ENCODE data around the gene AGBL4. TPM values are rescaled to one million over a fixed set of nuclear protein-coding genes. Genes with fewer than 3 reads are reported as not detected.
"Not testable (repeated sequence)": the region's sequence is repeated elsewhere in the genome, so short reads cannot be mapped to it uniquely, and the experiment has no call there.

AGBL4 gene
- total RNA-seq, 1 donor, result 0.10 TPM

- Histone ChIP-seq H3K4me1 (ENCODE audit: insufficient read depth, low read length) (no peaks in the 10 kb centered on the region), H3K4me3 (ENCODE audit: low read length) (no peak overlapping the region), H3K27me3 (ENCODE audit: insufficient read depth, low read length) (no peaks in the 10 kb centered on the region), H3K9me3 (ENCODE audit: low read depth, low read length) (no peaks in the 10 kb centered on the region)
These were observed 973.7 kb downstream of the AGBL4 start for GRCh38 chr1:49050041-49050440.

- Histone ChIP-seq H3K9me3 (ENCODE audit: low read depth, low read length) (no peaks in the 10 kb centered on the region), H3K4me3 (ENCODE audit: low read length) (no peak overlapping the region), H3K4me1 (ENCODE audit: insufficient read depth, low read length) (no peaks in the 10 kb centered on the region), H3K27me3 (ENCODE audit: insufficient read depth, low read length) (no peaks in the 10 kb centered on the region)
These were observed 975.6 kb downstream of the AGBL4 start for GRCh38 chr1:49048188-49048587.

- no peaks in the 10 kb centered on the region for H3K4me1 ChIP-seq (ENCODE audit: insufficient read depth, low read length)
- no peaks in the 10 kb centered on the region for H3K9me3 ChIP-seq (ENCODE audit: low read depth, low read length)
- H3K4me3 ChIP-seq (ENCODE audit: low read length), result no peak overlapping the region
- H3K27me3 ChIP-seq (ENCODE audit: insufficient read depth, low read length), result no peaks in the 10 kb centered on the region
These were observed 977.4 kb downstream of the AGBL4 start for GRCh38 chr1:49046305-49046704.

GRCh38 chr1:49045371-49045770, 978.4 kb downstream of the AGBL4 start:
- Histone ChIP-seq H3K27me3 (ENCODE audit: insufficient read depth, low read length) (no peaks in the 10 kb centered on the region), H3K4me3 (ENCODE audit: low read length) (no peak overlapping the region), H3K4me1 (ENCODE audit: insufficient read depth, low read length) (no peaks in the 10 kb centered on the region), H3K9me3 (ENCODE audit: low read depth, low read length) (no peaks in the 10 kb centered on the region)

GRCh38 chr1:49036700-49037099, 987.1 kb downstream of the AGBL4 start:
- H3K27me3 ChIP-seq (ENCODE audit: insufficient read depth, low read length), result no peaks in the 10 kb centered on the region
- H3K4me1 ChIP-seq (ENCODE audit: insufficient read depth, low read length), result no peaks in the 10 kb centered on the region
- no peak overlapping the region for H3K4me3 ChIP-seq (ENCODE audit: low read length)
- H3K9me3 ChIP-seq (ENCODE audit: low read depth, low read length), result no peaks in the 10 kb centered on the region

GRCh38 chr1:49028396-49028795, 995.4 kb downstream of the AGBL4 start:
- Histone ChIP-seq H3K4me1 (ENCODE audit: insufficient read depth, low read length) (no peaks in the 10 kb centered on the region), H3K4me3 (ENCODE audit: low read length) (no peak overlapping the region), H3K9me3 (ENCODE audit: low read depth, low read length) (peaks cover 9% of the 10 kb centered on the region), H3K27me3 (ENCODE audit: insufficient read depth, low read length) (no peaks in the 10 kb centered on the region)

GRCh38 chr1:49026230-49026811, 997.4 kb downstream of the AGBL4 start:
- Histone ChIP-seq H3K4me1 (ENCODE audit: insufficient read depth, low read length) (no peaks in the 10 kb centered on the region), H3K27me3 (ENCODE audit: insufficient read depth, low read length) (no peaks in the 10 kb centered on the region), H3K9me3 (ENCODE audit: low read depth, low read length) (peaks cover 9% of the 10 kb centered on the region), H3K4me3 (ENCODE audit: low read length) (no peak overlapping the region)

- no peaks in the 10 kb centered on the region for H3K27me3 ChIP-seq (ENCODE audit: insufficient read depth, low read length)
- H3K9me3 ChIP-seq (ENCODE audit: low read depth, low read length), result no peaks in the 10 kb centered on the region
- no peak overlapping the region for H3K4me3 ChIP-seq (ENCODE audit: low read length)
- no peaks in the 10 kb centered on the region for H3K4me1 ChIP-seq (ENCODE audit: insufficient read depth, low read length)
These were observed 1007.5 kb downstream of the AGBL4 start for GRCh38 chr1:49016030-49016977.

- no peak overlapping the region for H3K4me3 ChIP-seq (ENCODE audit: low read length)
- H3K4me1 ChIP-seq (ENCODE audit: insufficient read depth, low read length), result no peaks in the 10 kb centered on the region
- H3K27me3 ChIP-seq (ENCODE audit: insufficient read depth, low read length), result no peaks in the 10 kb centered on the region
- H3K9me3 ChIP-seq (ENCODE audit: low read depth, low read length), result no peaks in the 10 kb centered on the region
These were observed 1010.7 kb downstream of the AGBL4 start for GRCh38 chr1:49013079-49013478.

GRCh38 chr1:49002981-49003380, 1020.8 kb downstream of the AGBL4 start:
- H3K4me1 ChIP-seq (ENCODE audit: insufficient read depth, low read length); H3K9me3 ChIP-seq (ENCODE audit: low read depth, low read length); H3K27me3 ChIP-seq (ENCODE audit: insufficient read depth, low read length); H3K4me3 ChIP-seq (ENCODE audit: low read length): not testable (repeated sequence)

- H3K27me3 ChIP-seq (ENCODE audit: insufficient read depth, low read length), result no peaks in the 10 kb centered on the region
- no peak overlapping the region for H3K4me3 ChIP-seq (ENCODE audit: low read length)
- no peaks in the 10 kb centered on the region for H3K9me3 ChIP-seq (ENCODE audit: low read depth, low read length)
- no peaks in the 10 kb centered on the region for H3K4me1 ChIP-seq (ENCODE audit: insufficient read depth, low read length)
These were observed 1024.4 kb downstream of the AGBL4 start for GRCh38 chr1:48999321-48999720.

- Histone ChIP-seq H3K9me3 (ENCODE audit: low read depth, low read length) (no peaks in the 10 kb centered on the region), H3K4me3 (ENCODE audit: low read length) (no peak overlapping the region), H3K27me3 (ENCODE audit: insufficient read depth, low read length) (no peaks in the 10 kb centered on the region), H3K4me1 (ENCODE audit: insufficient read depth, low read length) (no peaks in the 10 kb centered on the region)
These were observed 1027.4 kb downstream of the AGBL4 start for GRCh38 chr1:48996311-48996710.

- H3K4me3 ChIP-seq (ENCODE audit: low read length), result no peak overlapping the region
- no peaks in the 10 kb centered on the region for H3K27me3 ChIP-seq (ENCODE audit: insufficient read depth, low read length)
- no peaks in the 10 kb centered on the region for H3K4me1 ChIP-seq (ENCODE audit: insufficient read depth, low read length)
- H3K9me3 ChIP-seq (ENCODE audit: low read depth, low read length), result no peaks in the 10 kb centered on the region
These were observed 1035.0 kb downstream of the AGBL4 start for GRCh38 chr1:48988633-48989197.

GRCh38 chr1:48979940-48980339, 1043.8 kb downstream of the AGBL4 start:
- Histone ChIP-seq H3K4me1 (ENCODE audit: insufficient read depth, low read length) (no peaks in the 10 kb centered on the region), H3K9me3 (ENCODE audit: low read depth, low read length) (no peaks in the 10 kb centered on the region), H3K4me3 (ENCODE audit: low read length) (no peak overlapping the region), H3K27me3 (ENCODE audit: insufficient read depth, low read length) (no peaks in the 10 kb centered on the region)

GRCh38 chr1:48978413-48978812, 1045.3 kb downstream of the AGBL4 start:
- Histone ChIP-seq H3K9me3 (ENCODE audit: low read depth, low read length) (no peaks in the 10 kb centered on the region), H3K27me3 (ENCODE audit: insufficient read depth, low read length) (no peaks in the 10 kb centered on the region), H3K4me3 (ENCODE audit: low read length) (no peak overlapping the region), H3K4me1 (ENCODE audit: insufficient read depth, low read length) (no peaks in the 10 kb centered on the region)

Measured in mononuclear cell (primary cell).